Measurements from ENCODE around the gene NINL.

DNA sequence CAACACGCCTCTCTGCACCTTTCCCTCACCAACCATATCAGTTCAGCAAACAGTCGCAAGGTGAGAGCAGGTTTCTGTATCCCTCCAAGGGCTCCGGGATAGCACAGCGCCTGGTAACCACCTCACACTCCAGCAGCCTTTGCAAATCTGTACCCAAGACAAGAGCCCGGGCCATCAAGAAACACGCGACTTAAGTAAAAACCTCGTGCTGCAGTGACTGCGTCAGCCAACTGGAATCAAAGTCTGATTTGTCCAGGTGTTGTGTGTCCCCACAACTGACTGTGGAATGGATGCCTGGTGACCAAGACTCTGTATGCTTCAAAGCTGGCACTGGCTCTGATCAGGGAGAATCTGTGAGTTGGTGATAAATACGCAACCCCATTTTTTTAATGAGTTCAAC is 74.1 kb downstream of the NINL start:
- TF ChIP-seq POLR2A (IDR thresholded peaks at IDR 0.05): no peak
- TF ChIP-seq, protein P1, sequence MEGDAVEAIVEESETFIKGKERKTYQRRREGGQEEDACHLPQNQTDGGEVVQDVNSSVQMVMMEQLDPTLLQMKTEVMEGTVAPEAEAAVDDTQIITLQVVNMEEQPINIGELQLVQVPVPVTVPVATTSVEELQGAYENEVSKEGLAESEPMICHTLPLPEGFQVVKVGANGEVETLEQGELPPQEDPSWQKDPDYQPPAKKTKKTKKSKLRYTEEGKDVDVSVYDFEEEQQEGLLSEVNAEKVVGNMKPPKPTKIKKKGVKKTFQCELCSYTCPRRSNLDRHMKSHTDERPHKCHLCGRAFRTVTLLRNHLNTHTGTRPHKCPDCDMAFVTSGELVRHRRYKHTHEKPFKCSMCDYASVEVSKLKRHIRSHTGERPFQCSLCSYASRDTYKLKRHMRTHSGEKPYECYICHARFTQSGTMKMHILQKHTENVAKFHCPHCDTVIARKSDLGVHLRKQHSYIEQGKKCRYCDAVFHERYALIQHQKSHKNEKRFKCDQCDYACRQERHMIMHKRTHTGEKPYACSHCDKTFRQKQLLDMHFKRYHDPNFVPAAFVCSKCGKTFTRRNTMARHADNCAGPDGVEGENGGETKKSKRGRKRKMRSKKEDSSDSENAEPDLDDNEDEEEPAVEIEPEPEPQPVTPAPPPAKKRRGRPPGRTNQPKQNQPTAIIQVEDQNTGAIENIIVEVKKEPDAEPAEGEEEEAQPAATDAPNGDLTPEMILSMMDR (IDR thresholded peaks at IDR 0.05): no peak
